DOHH2 (cell line): ENCODE data around the gene SMIM22.

ENCODE experiments used
- EZH2phosphoT487 ChIP-seq: fragments of 200-600 bp; sonication (generic); IDR thresholded peaks from 2 replicates; pipeline ENCODE4 v1.6.1; 2017; ENCODE audit warnings: borderline replicate concordance, mild to moderate bottlenecking, antibody characterized with exemption, low read length, moderate library complexity, mixed read lengths
- TF ChIP-seq, protein P1 (sequence below): fragments of 200-600 bp; sonication (generic); IDR thresholded peaks from one replicate; pipeline ENCODE4 v1.5.1; 2014; ENCODE audit warnings: antibody characterized with exemption, mild to moderate bottlenecking, low read depth, low read length; ENCODE audit not compliant: poor library complexity, severe bottlenecking

DNA sequence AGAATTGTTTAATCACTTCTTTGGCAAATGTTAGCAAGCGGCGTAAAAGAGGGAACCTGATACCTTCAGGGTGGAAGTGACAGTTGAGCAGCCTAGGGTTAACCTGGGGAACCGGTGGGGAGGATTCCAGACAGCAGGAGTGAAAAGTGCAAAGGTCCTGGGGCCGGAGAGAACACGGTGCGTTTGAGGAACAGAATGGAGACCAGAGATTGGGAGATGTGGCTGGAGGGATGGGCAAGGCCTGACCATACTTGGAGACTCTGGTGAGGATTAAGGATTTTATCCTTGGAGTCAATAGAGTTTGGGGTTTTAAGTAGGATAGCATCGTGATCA is 25.9 kb upstream of the SMIM22 start:
- TF ChIP-seq, protein P1, sequence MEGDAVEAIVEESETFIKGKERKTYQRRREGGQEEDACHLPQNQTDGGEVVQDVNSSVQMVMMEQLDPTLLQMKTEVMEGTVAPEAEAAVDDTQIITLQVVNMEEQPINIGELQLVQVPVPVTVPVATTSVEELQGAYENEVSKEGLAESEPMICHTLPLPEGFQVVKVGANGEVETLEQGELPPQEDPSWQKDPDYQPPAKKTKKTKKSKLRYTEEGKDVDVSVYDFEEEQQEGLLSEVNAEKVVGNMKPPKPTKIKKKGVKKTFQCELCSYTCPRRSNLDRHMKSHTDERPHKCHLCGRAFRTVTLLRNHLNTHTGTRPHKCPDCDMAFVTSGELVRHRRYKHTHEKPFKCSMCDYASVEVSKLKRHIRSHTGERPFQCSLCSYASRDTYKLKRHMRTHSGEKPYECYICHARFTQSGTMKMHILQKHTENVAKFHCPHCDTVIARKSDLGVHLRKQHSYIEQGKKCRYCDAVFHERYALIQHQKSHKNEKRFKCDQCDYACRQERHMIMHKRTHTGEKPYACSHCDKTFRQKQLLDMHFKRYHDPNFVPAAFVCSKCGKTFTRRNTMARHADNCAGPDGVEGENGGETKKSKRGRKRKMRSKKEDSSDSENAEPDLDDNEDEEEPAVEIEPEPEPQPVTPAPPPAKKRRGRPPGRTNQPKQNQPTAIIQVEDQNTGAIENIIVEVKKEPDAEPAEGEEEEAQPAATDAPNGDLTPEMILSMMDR = no peak
- no peak for TF ChIP-seq EZH2phosphoT487
